Hepatocyte (in vitro differentiated cells): ENCODE measurements around the gene LGALS14. TPM values are rescaled to one million over a fixed set of nuclear protein-coding genes. Genes with fewer than 3 reads are reported as not detected.

Source experiments
- DNase-seq: peaks from one replicate; pipeline ENCODE4 v3.0.0-alpha.2; 2016; ENCODE audit warnings: low spot score
- H2AFZ ChIP-seq: fragments of 200-600 bp; sonication (generic); 2 replicates; pipeline ENCODE4 v1.6.0; 2016; ENCODE audit warnings: antibody characterized with exemption, mild to moderate bottlenecking
- H3K27ac ChIP-seq: fragments of 200-600 bp; sonication (generic); 2 replicates; pipeline ENCODE4 v1.5.1; 2016; ENCODE audit warnings: mild to moderate bottlenecking
- H3K27me3 ChIP-seq: fragments of 200-600 bp; sonication (generic); 2 replicates; pipeline ENCODE4 v1.6.1; 2016
- H3K36me3 ChIP-seq: fragments of 200-600 bp; sonication (generic); replicated peaks from 2 replicates; pipeline ENCODE4 v1.5.1; 2016; ENCODE audit warnings: low read depth; ENCODE audit not compliant: insufficient read depth
- H3K4me1 ChIP-seq: fragments of 200-600 bp; sonication (generic); 2 replicates; pipeline ENCODE4 v1.5.1; 2016; ENCODE audit warnings: mild to moderate bottlenecking, moderate library complexity; ENCODE audit not compliant: insufficient read depth
- H3K4me2 ChIP-seq: fragments of 200-600 bp; sonication (generic); 2 replicates; pipeline ENCODE4 v1.6.0; 2016
- H3K4me3 ChIP-seq: fragments of 200-600 bp; sonication (generic); 2 replicates; pipeline ENCODE4 v1.5.1; 2016; ENCODE audit warnings: mild to moderate bottlenecking
- H3K79me2 ChIP-seq: fragments of 200-600 bp; sonication (generic); 2 replicates; pipeline ENCODE4 v1.6.0; 2017; ENCODE audit warnings: mild to moderate bottlenecking
- H3K9me2 ChIP-seq: fragments of 200-600 bp; sonication (generic); replicated peaks from 2 replicates; pipeline ENCODE4 v1.6.0; 2017; ENCODE audit warnings: mild to moderate bottlenecking; ENCODE audit not compliant: insufficient read depth
- H3K9me3 ChIP-seq: fragments of 200-600 bp; sonication (generic); 2 replicates; pipeline ENCODE4 v1.5.1; 2016; ENCODE audit warnings: low read depth, mild to moderate bottlenecking
- H4K20me1 ChIP-seq: fragments of 200-600 bp; sonication (generic); 2 replicates; pipeline ENCODE4 v1.6.0; 2016; ENCODE audit warnings: mild to moderate bottlenecking; ENCODE audit not compliant: insufficient read depth, poor library complexity, severe bottlenecking
- CTCF ChIP-seq: fragments of 200-600 bp; sonication (generic); IDR thresholded peaks from 2 replicates; pipeline ENCODE4 v1.5.1; 2016; ENCODE audit warnings: antibody characterized with exemption, mild to moderate bottlenecking; ENCODE audit not compliant: poor library complexity
- EZH2 ChIP-seq: fragments of 200-600 bp; sonication (generic); IDR thresholded peaks from 2 replicates; pipeline ENCODE4 v1.6.1; 2016; ENCODE audit warnings: antibody characterized with exemption, mild to moderate bottlenecking, borderline replicate concordance
- EZH2phosphoT487 ChIP-seq: fragments of 200-600 bp; sonication (generic); IDR thresholded peaks from one replicate; pipeline ENCODE4 v1.6.1; 2018; ENCODE audit warnings: antibody characterized with exemption, mild to moderate bottlenecking, low read depth, moderate library complexity; ENCODE audit not compliant: unreplicated experiment, severe bottlenecking
- WGBS: methylation state at CpG from one replicate; pipeline ENCODE4 v1.1.6; 2016; ENCODE audit warnings: low lambda C conversion rate; ENCODE audit errors: missing lambda C conversion rate; 5-methylcytosine and 5-hydroxymethylcytosine counted together
- polyA plus RNA-seq: library from polyadenylated mRNA; unstranded; fragments of >200 nt; fragmentation: Nextera tagmentation; extraction: Ambion mirVana; gene quantifications from 2 replicates; pipeline ENCODE4 v1.2.1, GENCODE V29; 2016
- total RNA-seq: library from RNA; depleted of rRNA; stranded (reverse); fragments of >200 nt; gene quantifications from 2 replicates; pipeline ENCODE4 v1.2.3, GENCODE V29; 2014

LGALS14 gene
- total and polyA plus RNA-seq, 2 experiments from 2014 or later = 1.2 to 1.3 TPM

GRCh38 chr19:39731685-39732084 lies 27.4 kb downstream of the LGALS14 start:
- Histone ChIP-seq H3K4me1 (no peaks in the 10 kb centered on the region), H3K79me2 (no peaks in the 10 kb centered on the region), H3K27me3 (no peaks in the 10 kb centered on the region), H3K9me3 (no peaks in the 10 kb centered on the region), H3K9me2 (no peaks in the 10 kb centered on the region), H4K20me1 (no peaks in the 10 kb centered on the region), H3K36me3 (no peaks in the 10 kb centered on the region), H2AFZ (no peak overlapping the region), H3K4me2 (no peak overlapping the region), H3K27ac (no peak overlapping the region), H3K4me3 (no peak overlapping the region)
- TF ChIP-seq EZH2phosphoT487 (no peak), EZH2 (no peak)
- WGBS = 85% methylated on average over 1 of the region's 1 CpG
- DNase-seq = no peak

GRCh38 chr19:39733841-39734240 lies 29.6 kb downstream of the LGALS14 start:
- DNase-seq = no peak
- 85% methylated on average over 2 of the region's 2 CpGs for WGBS
- Histone ChIP-seq H3K4me2 (no peak overlapping the region), H2AFZ (no peak overlapping the region), H3K79me2 (no peaks in the 10 kb centered on the region), H3K27ac (no peak overlapping the region), H3K9me2 (no peaks in the 10 kb centered on the region), H3K4me1 (no peaks in the 10 kb centered on the region), H3K36me3 (no peaks in the 10 kb centered on the region), H4K20me1 (no peaks in the 10 kb centered on the region), H3K9me3 (no peaks in the 10 kb centered on the region), H3K27me3 (peaks cover 6% of the 10 kb centered on the region), H3K4me3 (no peak overlapping the region)
- TF ChIP-seq EZH2phosphoT487 = no peak
- TF ChIP-seq EZH2 = no peak

GRCh38 chr19:39735688-39736087 lies 31.4 kb downstream of the LGALS14 start:
- peaks cover 6% of the 10 kb centered on the region for H3K27me3 ChIP-seq
- H3K9me3 ChIP-seq = no peaks in the 10 kb centered on the region
- DNase-seq = no peak
- no peak for TF ChIP-seq EZH2
- no peak for TF ChIP-seq EZH2phosphoT487
- no peak for TF ChIP-seq CTCF
- no peak overlapping the region for H3K4me3 ChIP-seq
- no peaks in the 10 kb centered on the region for H3K36me3 ChIP-seq
- no peak overlapping the region for H2AFZ ChIP-seq
- H4K20me1 ChIP-seq = no peaks in the 10 kb centered on the region
- H3K27ac ChIP-seq = no peak overlapping the region
- WGBS = 69% methylated on average over 3 of the region's 3 CpGs
- no peak overlapping the region for H3K4me2 ChIP-seq
- no peaks in the 10 kb centered on the region for H3K9me2 ChIP-seq
- H3K4me1 ChIP-seq = no peaks in the 10 kb centered on the region
- H3K79me2 ChIP-seq = no peaks in the 10 kb centered on the region

GRCh38 chr19:39736088-39736487 lies 31.8 kb downstream of the LGALS14 start:
- DNase-seq = no peak
- Histone ChIP-seq H3K4me3 (no peak overlapping the region), H3K36me3 (no peaks in the 10 kb centered on the region), H3K27me3 (peaks cover 6% of the 10 kb centered on the region), H4K20me1 (no peaks in the 10 kb centered on the region), H3K27ac (no peak overlapping the region), H3K9me3 (no peaks in the 10 kb centered on the region), H3K9me2 (no peaks in the 10 kb centered on the region), H3K79me2 (no peaks in the 10 kb centered on the region), H3K4me1 (no peaks in the 10 kb centered on the region), H2AFZ (no peak overlapping the region), H3K4me2 (no peak overlapping the region)
- 81% methylated on average over 5 of the region's 5 CpGs for WGBS
- TF ChIP-seq EZH2 (no peak), CTCF (no peak), EZH2phosphoT487 (no peak)

- H3K4me1 ChIP-seq = no peaks in the 10 kb centered on the region
- H3K9me2 ChIP-seq = no peaks in the 10 kb centered on the region
- WGBS = 85% methylated on average over 3 of the region's 3 CpGs
- no peak for TF ChIP-seq EZH2
- TF ChIP-seq CTCF = no peak
- TF ChIP-seq EZH2phosphoT487 = no peak
- no peak overlapping the region for H3K4me2 ChIP-seq
- DNase-seq = no peak
- no peaks in the 10 kb centered on the region for H3K9me3 ChIP-seq
- H3K27me3 ChIP-seq = peaks cover 6% of the 10 kb centered on the region
- no peak overlapping the region for H3K4me3 ChIP-seq
- no peaks in the 10 kb centered on the region for H4K20me1 ChIP-seq
- no peak overlapping the region for H3K27ac ChIP-seq
- H3K36me3 ChIP-seq = no peaks in the 10 kb centered on the region
- H2AFZ ChIP-seq = no peak overlapping the region
- no peaks in the 10 kb centered on the region for H3K79me2 ChIP-seq
These were observed 33.1 kb downstream of the LGALS14 start for GRCh38 chr19:39737351-39737750.
